Measurements from ENCODE around the gene PDLIM5.

DNA sequence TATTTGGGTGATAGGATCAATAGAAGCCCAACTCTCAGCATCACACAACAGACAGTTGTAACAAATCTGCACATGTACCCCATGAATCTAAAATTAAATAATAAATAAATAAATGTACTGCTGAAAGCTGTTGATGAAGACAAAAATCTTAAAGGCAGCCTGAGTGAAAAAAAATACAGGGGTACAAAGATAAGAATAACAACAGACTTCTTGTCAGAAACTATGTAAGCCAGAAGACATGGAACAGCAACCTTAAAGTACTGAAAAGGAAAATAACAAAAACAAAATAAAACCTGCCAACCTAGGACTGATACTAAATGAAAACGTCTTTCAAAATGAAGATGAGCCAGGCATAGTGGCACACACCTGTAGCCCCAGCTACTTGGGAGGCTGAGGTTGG, 25.0 kb upstream of the PDLIM5 start:
- TF ChIP-seq POLR2AphosphoS5 (IDR thresholded peaks at IDR 0.05; ENCODE audit: low read depth, low read length), result no peak
- no peak for TF ChIP-seq POLR2A (IDR thresholded peaks at IDR 0.05; ENCODE audit: low read depth, low read length)
- TF ChIP-seq TAF1 (IDR thresholded peaks at IDR 0.05; ENCODE audit: borderline replicate concordance, low read depth, low read length), result no peak

Measured in GM12892 (cell line).